ENCODE measurements around the gene DHDDS.
A peak's percentile ranks its signal among the peaks of the same experiment; 100 is the strongest.
"Not testable (repeated sequence)": the region's sequence is repeated elsewhere in the genome, so short reads cannot be mapped to it uniquely, and the experiment has no call there.

DHDDS gene

GRCh38 chr1:26475989-26476388 lies 43.9 kb downstream of the DHDDS start:
- no peak for DNase-seq (ENCODE audit: low read depth)

GRCh38 chr1:26476958-26477357 lies 44.8 kb downstream of the DHDDS start:
- no peak for DNase-seq (ENCODE audit: low read depth)

DNA sequence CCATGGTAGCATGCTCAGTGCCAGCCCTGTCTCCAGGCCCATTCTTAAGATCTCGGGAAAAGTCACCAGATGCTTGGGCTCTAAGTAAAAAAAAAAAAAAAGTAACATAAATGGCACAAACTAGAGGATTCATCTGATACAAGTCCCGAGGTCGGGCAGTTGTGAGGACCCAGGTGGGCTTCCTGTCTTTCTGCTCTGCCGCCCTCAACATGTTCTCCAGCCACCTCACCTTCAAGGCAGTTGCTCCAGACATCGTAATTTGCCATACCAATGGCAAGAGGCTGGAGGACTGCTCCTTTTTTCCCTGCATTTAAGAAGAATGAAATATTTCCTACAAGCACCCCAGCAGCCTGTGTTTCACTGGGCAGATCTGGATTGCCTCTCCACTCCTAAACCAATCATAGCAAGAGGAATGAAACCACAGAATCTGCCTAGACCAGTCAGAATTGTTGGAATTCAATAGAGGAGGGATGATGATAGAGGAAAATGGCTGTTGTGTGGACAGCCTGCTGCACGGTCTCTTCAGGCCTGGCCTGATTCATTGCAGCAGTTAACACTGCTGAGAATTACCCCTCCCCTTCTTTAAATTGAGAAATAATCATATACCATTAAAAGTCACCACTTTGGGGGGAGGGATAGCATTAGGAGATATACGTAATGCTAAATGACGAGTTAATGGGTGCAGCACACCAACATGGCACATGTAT lies 45.5 kb downstream of the DHDDS start:
- DNase-seq (ENCODE audit: low read depth) = peak; percentile 48

GRCh38 chr1:26478159-26478558 lies 46.0 kb downstream of the DHDDS start:
- no peak for DNase-seq (ENCODE audit: low read depth)

DNA sequence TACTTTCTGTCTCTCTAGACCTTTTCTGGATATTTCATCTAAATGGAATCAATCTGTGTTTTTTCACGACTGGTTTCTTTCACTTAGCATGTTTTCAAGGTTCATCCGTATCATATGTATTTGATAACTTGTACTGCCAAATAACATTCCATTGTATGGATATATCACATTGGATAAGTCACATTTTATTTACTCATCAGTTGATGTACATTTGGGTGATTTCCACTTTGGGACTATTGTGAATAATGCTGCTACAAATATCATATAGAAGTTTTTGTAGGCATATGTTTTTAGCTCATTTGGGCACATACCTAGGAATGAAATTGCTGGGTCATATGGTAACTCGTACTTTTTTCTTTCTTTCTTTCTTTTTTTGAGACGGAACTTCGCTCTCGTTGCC lies 46.9 kb downstream of the DHDDS start:
- no peak for DNase-seq (ENCODE audit: low read depth)

- peak; percentile 81 for DNase-seq (ENCODE audit: low read depth)
Observed at GRCh38 chr1:26482921-26483320, 50.8 kb downstream of the DHDDS start.

GRCh38 chr1:26483980-26484379 lies 51.9 kb downstream of the DHDDS start:
- peak; percentile 80 for DNase-seq (ENCODE audit: low read depth)

- DNase-seq (ENCODE audit: low read depth) = no peak
Observed at GRCh38 chr1:26490155-26490554, 58.0 kb downstream of the DHDDS start.

DNA sequence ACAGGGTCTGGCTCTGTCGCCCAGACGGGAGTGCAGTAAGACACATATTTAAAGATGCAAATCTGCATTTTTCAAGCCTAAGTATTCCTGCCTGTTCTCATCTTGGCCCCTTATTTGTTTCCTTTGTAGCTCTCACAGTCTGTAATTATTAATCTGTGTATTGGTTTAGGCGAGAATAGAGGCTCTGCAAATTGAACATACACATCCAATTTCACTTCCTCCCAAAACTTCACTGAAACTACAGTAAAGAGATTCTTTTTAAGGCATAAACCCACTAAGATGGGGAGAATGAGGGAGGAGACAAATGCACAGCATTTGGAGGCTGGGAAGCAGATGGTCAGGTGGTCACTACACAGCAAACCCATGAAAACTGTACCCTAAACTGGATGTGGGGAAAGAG lies 61.1 kb downstream of the DHDDS start:
- no peak for DNase-seq (ENCODE audit: low read depth)

DNA sequence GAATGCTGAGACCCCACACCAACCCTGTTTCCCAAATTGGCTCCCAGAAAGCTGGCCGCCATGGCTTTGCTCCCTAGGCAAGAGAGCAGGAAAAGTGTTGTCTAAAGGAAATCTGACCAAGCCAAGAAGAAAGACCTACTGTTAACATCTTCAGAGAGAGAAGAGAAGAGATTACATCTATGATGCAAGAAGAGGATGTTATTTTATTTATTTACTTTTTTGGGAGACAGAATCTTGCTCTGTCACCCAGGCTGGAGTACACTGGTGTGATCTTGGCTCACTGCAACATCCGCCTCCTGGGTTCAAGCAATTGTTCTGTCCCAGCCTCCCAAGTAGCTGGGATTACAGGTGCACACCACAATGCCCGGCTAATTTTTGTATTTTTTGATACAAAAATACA lies 61.8 kb downstream of the DHDDS start:
- no peak for DNase-seq (ENCODE audit: low read depth)

GRCh38 chr1:26496861-26497260 lies 64.7 kb downstream of the DHDDS start:
- DNase-seq (ENCODE audit: low read depth) = no peak

DNA sequence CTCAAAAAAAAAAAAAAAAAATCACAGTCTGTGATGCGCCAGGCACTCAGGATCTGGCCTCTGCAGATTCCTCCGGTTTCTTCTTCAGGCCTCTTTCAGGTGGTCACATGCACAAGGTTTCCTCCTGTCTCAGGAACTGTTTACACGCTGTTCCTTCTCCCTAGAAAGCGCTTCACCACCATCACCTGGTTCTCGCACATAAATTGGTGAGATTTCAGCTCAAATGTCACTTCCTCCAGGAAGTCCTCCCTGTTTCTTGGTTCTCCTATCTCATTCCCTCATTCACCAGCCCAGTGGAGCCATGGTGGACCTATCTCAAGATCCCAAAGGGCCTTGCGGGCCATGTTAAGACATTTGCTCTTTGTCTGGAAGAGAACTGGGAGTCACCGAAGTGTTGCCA lies 66.8 kb downstream of the DHDDS start:
- DNase-seq (ENCODE audit: low read depth) = no peak

DNA sequence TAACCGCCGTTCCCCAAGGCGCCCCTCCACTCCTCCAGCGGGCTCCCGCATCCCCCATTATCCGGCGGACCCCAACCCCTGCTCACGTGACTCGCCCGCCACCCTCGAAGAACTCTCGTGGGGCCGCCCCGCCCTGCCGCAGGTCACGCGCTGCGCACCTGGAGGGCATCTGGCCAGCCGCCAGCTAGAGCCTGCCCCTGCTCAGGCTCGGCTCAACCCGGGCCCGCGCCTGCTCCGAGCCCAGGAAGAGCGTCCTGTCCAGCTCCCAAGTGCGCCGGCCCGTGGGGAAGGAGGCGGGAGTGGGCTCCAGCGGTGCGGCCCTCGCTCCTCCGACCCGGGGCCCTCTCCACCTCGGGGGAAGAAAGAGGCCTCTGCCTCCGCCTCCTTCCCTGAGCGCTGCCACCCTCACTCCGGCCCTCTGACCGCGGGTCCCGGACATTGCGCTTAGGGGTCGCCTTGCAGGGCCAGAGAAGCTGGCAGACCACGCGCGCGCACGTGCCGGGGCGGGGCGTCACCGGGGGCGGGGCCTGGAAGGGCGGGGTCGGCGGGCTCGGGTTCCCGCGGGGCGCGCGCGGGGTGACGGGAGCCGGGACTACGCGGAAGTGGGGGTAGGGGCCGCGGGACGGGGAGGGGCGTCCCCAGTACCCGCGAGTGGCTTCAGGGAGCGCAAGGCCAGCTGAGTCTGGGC lies 68.5 kb downstream of the DHDDS start:
- DNase-seq (ENCODE audit: low read depth) = peak; percentile 79

DNA sequence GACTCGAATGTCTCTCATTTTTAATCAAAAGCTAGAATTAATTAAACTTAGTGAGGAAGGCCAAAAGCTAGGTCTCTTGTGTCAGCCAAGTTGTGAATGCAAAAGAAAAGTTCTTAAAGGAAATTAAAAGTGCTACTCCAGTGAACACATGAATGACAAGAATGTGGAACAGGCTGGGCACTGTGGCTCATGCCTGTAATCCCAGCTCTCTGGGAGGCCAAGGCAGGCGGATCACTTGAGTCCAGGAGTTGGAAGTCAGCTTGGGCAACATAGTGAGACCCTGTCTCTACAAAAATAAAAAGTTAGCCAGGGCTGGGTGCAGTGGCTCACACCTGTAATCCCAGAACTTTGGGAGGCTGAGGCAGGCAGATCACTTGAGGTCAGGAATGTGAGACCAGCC lies 78.6 kb downstream of the DHDDS start:
- DNase-seq (ENCODE audit: low read depth) = peak; percentile 46

DNA sequence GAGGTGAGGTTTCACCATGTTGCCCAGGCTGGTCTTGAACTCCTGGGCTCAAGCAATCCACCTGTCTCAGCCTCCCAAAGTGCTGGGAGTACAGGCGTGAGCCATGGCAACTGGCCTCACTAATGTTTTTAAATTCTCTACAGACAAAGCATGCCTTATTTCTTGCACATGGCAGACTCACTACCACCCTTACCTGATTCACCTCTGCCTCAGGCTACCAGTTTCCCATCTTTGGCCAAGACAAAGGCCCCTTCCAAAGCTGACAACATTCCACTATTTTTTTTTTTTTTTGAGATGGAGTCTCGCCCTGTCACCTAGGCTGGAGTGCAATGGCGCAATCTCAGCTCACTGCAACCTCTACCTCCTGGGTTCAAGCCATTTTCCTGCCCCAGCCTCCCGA lies 83.7 kb downstream of the DHDDS start:
- not testable (repeated sequence) for DNase-seq (ENCODE audit: low read depth)

GRCh38 chr1:26516987-26517765 lies 85.1 kb downstream of the DHDDS start:
- no peak for DNase-seq (ENCODE audit: low read depth)

DNA sequence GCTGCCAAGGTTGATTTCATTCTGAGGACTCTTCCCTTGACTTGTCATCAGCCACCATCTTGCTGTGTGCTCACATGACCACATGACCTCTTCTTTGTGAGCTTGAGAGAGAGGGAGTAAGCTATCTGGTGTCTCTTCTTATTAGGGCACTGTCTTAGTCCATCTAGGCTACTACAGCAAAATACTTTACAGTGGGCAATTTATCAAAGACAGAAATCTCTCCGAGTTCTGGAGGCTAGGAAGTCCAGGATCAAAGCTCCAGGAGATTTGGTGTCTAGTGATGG lies 85.6 kb downstream of the DHDDS start:
- DNase-seq (ENCODE audit: low read depth) = no peak

DNA sequence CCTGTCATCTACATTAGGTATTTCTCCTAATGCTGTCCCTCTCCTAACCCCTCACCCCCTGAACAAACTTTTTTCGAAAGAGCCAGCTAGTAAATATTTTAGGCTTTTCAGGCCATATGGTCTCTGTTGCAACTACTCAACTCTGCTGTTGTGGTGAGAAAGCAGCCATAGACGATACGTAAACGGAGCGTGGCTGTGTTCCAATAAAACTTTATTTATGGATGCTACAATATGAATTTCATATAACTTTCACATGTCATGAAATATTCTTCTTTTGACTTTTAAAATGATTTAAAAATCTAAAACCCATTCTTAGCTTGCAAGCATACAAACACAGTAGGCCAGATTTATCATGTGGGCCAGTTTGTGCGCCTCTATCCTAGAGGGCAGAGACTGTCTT lies 86.2 kb downstream of the DHDDS start:
- no peak for DNase-seq (ENCODE audit: low read depth)

- DNase-seq (ENCODE audit: low read depth) = no peak
Observed at GRCh38 chr1:26520339-26520738, 88.2 kb downstream of the DHDDS start.
